A673 (cell line): ENCODE results near the gene FKBP8.

Experiments used
- EZH2 ChIP-seq: fragments of 200-600 bp; sonication (generic); IDR thresholded peaks from 2 replicates; pipeline ENCODE4 v1.6.1; 2017; ENCODE audit warnings: borderline replicate concordance, low read depth, mild to moderate bottlenecking, mixed read lengths, antibody characterized with exemption, low read length; ENCODE audit not compliant: poor library complexity, severe bottlenecking
- TF ChIP-seq, protein P1 (sequence below): fragments of 300-800, 200-600 bp; sonication (generic); conservative IDR thresholded peaks from 2 replicates; pipeline ENCODE4 v1.5.1; 2017; ENCODE audit warnings: low read depth, mild to moderate bottlenecking, antibody characterized with exemption, low read length, moderate library complexity, mixed read lengths

- TF ChIP-seq, protein P1, sequence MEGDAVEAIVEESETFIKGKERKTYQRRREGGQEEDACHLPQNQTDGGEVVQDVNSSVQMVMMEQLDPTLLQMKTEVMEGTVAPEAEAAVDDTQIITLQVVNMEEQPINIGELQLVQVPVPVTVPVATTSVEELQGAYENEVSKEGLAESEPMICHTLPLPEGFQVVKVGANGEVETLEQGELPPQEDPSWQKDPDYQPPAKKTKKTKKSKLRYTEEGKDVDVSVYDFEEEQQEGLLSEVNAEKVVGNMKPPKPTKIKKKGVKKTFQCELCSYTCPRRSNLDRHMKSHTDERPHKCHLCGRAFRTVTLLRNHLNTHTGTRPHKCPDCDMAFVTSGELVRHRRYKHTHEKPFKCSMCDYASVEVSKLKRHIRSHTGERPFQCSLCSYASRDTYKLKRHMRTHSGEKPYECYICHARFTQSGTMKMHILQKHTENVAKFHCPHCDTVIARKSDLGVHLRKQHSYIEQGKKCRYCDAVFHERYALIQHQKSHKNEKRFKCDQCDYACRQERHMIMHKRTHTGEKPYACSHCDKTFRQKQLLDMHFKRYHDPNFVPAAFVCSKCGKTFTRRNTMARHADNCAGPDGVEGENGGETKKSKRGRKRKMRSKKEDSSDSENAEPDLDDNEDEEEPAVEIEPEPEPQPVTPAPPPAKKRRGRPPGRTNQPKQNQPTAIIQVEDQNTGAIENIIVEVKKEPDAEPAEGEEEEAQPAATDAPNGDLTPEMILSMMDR = no peak
- no peak for TF ChIP-seq EZH2
Measured at GRCh38 chr19:18493440-18494266, 49.7 kb downstream of the FKBP8 start.
